Measurements from ENCODE around the gene VTI1A.

Gene VTI1A

DNA sequence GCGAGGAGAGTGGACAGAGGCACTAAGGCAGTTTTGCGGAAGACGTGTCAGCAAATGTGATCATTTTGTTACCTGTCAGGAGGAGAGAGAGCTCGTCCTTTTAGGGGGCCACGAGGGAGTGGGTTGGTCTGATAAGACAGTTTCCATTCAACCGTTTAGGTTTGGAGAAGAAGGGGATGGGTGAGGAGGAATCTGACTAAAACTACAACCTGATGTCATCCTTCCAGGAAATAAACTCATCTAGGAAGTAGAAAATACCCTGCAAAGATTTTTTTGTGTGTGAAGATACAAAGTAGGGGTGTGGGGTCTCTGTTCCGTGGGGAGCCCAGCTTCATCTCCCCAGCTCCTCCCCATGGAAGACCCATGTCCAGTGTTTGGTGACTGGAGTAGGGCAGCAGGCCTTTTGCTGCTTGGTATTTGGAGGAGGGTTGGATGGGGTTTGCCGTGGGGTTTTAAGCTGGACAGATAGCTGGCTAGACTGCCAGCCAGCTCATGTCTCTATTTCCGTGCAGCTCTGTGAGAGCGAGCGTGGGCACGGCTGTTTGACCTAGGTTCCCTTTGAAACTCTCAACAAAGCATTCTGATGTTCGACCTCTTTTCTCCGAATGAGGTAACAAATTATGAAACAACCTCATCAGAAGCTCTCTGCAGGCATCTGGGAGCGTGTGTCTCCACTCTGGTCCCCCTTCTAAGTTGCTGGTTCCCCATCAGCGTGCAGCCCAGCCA lies 367.0 kb downstream of the VTI1A start:
- no peak for DNase-seq (ENCODE audit: low read depth in 2 of 2)
- no peak overlapping the region for H3K4me3 ChIP-seq (replicated peaks in 1 of 2; ENCODE audit: low read depth in 2 of 2, low read length in 2 of 2)
- TF ChIP-seq, protein P1, sequence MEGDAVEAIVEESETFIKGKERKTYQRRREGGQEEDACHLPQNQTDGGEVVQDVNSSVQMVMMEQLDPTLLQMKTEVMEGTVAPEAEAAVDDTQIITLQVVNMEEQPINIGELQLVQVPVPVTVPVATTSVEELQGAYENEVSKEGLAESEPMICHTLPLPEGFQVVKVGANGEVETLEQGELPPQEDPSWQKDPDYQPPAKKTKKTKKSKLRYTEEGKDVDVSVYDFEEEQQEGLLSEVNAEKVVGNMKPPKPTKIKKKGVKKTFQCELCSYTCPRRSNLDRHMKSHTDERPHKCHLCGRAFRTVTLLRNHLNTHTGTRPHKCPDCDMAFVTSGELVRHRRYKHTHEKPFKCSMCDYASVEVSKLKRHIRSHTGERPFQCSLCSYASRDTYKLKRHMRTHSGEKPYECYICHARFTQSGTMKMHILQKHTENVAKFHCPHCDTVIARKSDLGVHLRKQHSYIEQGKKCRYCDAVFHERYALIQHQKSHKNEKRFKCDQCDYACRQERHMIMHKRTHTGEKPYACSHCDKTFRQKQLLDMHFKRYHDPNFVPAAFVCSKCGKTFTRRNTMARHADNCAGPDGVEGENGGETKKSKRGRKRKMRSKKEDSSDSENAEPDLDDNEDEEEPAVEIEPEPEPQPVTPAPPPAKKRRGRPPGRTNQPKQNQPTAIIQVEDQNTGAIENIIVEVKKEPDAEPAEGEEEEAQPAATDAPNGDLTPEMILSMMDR (IDR thresholded peaks at IDR 0.05; ENCODE audit: low read depth, low read length) = no peak

GRCh38 chr10:112815269-112816032 lies 368.4 kb downstream of the VTI1A start:
- no peak overlapping the region for H3K4me3 ChIP-seq (replicated peaks in 1 of 2; ENCODE audit: low read depth in 2 of 2, low read length in 2 of 2)
- TF ChIP-seq, protein P1 (IDR thresholded peaks at IDR 0.05; ENCODE audit: low read depth, low read length) = no peak
- DNase-seq (ENCODE audit: low read depth in 2 of 2) = peak; percentile 54 to 72

DNA sequence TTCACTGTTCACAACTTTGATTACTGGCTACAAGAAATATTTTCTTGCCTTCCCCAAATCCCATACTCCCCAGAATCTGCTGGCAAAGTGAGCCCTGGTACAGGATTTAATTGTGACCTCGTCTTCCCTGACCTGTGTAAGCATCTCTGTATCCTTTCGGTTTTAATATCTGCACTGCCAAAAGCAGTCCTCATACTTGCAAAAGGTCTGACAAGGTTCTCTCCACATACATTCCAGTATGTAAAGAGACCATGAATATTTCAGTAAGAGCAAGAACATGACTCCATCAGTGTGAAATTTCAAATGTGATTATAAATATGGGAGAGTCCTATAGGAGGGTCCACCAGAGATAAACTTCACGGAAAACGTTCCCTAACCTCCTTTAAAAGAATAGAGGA lies 369.0 kb downstream of the VTI1A start:
- TF ChIP-seq, protein P1 (IDR thresholded peaks at IDR 0.05; ENCODE audit: low read depth, low read length) = no peak
- no peak overlapping the region for H3K4me3 ChIP-seq (replicated peaks in 1 of 2; ENCODE audit: low read depth in 2 of 2, low read length in 2 of 2)
- no peak for DNase-seq (ENCODE audit: low read depth in 2 of 2)

DNA sequence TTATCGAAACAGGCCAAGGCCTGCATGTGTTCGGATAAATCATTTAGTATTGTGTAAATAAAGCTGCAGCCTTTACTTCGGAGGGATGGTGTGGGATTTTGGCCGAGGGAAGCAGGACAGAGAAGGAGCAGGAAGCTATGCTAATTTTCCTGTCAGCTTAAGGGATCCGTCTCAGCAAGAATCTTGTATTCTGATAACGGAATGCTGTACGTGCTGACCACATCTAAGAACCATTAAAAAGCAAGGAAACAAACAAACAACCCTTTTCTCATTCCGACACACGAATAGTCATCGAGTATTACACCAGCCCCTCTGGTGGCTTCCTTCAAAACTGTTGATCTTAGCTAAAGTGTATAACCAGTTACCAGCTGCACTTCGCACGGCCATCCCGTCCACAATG lies 369.9 kb downstream of the VTI1A start:
- DNase-seq (ENCODE audit: low read depth in 2 of 2) = no peak
- no peak overlapping the region for H3K4me3 ChIP-seq (replicated peaks in 1 of 2; ENCODE audit: low read depth in 2 of 2, low read length in 2 of 2)
- TF ChIP-seq, protein P1 (IDR thresholded peaks at IDR 0.05; ENCODE audit: low read depth, low read length) = no peak

DNA sequence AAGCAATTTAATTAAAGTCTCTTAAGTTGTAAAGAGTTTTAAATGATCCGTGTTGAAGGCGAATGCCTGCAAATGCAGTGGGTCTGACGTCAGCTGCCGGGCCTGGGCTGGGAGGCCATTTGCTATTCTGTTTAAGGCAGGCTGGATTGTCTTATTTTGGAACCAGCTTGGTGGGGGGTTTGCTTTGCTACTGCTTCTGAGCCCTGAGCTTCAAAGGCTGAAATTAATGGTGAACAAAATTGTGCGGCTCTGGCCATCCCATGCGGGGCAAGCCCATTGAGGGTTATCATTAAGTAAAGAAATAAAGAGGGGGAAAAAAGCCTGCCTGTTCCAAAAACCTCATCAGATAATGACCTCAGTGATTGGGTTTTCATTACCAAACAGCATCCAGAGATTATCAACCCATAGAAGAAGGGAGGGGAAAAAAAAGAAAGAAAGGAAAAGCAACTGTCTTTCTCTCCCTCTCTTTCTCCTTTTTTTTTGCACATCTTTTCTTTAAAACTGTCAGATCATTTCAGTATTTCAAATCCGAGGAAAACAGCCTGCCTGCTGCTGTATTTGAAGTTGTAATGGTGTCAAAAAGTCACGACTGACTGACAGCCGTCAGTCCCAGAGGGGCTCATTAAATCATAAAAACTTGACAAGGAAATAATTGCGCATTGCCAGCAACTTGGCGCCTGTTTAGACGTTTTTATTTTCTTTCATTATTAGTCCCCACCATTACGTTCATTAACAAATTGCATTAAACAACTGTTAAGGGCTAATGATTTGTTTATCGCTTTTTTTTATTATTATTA lies 371.2 kb downstream of the VTI1A start:
- no peak overlapping the region for H3K4me3 ChIP-seq (replicated peaks in 1 of 2; ENCODE audit: low read depth in 2 of 2, low read length in 2 of 2)
- DNase-seq (ENCODE audit: low read depth in 2 of 2) = no peak
- TF ChIP-seq, protein P1 (IDR thresholded peaks at IDR 0.05; ENCODE audit: low read depth, low read length) = no peak

GRCh38 chr10:112819231-112819630 lies 372.2 kb downstream of the VTI1A start:
- no peak for DNase-seq (ENCODE audit: low read depth in 2 of 2)
- H3K4me3 ChIP-seq (replicated peaks in 1 of 2; ENCODE audit: low read depth in 2 of 2, low read length in 2 of 2) = no peak overlapping the region
- TF ChIP-seq, protein P1 (IDR thresholded peaks at IDR 0.05; ENCODE audit: low read depth, low read length) = no peak

All from cardiac fibroblast (primary cell).